ENCODE data around the gene RPS3. TPM values are rescaled to one million over a fixed set of nuclear protein-coding genes. Genes with fewer than 3 reads are reported as not detected.

Gene RPS3
- total and polyA plus RNA-seq, 9 of the 15 experiments (the other 6 are each of a cell fraction or from before 2014, with no cell fraction given) = 2,700 to 5,771 (median 3,679) TPM

GRCh38 chr11:75421035-75421602 is 21.8 kb downstream of the RPS3 start:
- in situ Hi-C loops (cut with MboI) = no loop called here
- H3K27me3 ChIP-seq (ENCODE audit: control insufficient read depth in 2 of 2, insufficient read depth in 2 of 2, low read length in 2 of 2) = no peaks in the 10 kb centered on the region
- 0 out of 2 replicates have a peak, but pooled peaks have one; percentile 18 for TF ChIP-seq ZNF583 (CRISPR knock-in tag; IDR thresholded peaks at IDR 0.05)
- peak; percentile 87 for TF ChIP-seq CBFA2T2 (conservative IDR thresholded peaks at IDR 0.05)
- TF ChIP-seq ARID1B (IDR thresholded peaks at IDR 0.05) = peak; percentile 94
- no peak for TF ChIP-seq BHLHE40 (IDR thresholded peaks at IDR 0.05; ENCODE audit: low read length)
- peak in 1 of 2 experiments; percentile 71; a peak in 2 of 4 replicates for TF ChIP-seq TRIM24 (IDR thresholded peaks at IDR 0.05)
- TF ChIP-seq CTCFL (IDR thresholded peaks at IDR 0.05; ENCODE audit: borderline replicate concordance, insufficient read depth, low read depth, low read length, poor library complexity, severe bottlenecking) = no peak
- no peak for TF ChIP-seq ZNF184 (CRISPR knock-in tag; IDR thresholded peaks at IDR 0.05)
- TF ChIP-seq PRMT5 (CRISPR knock-in tag; IDR thresholded peaks at IDR 0.05) = no peak
- TF ChIP-seq GTF3C2 (IDR thresholded peaks at IDR 0.05; ENCODE audit: borderline replicate concordance, extremely low read depth, insufficient read length) = no peak
- TF ChIP-seq CXXC5 (CRISPR knock-in tag; IDR thresholded peaks at IDR 0.05) = peak; percentile 73
- TF ChIP-seq ZMIZ1 (IDR thresholded peaks at IDR 0.05; ENCODE audit: low read depth in 2 of 2, low read length in 2 of 2) = peak in 1 of 2 experiments; percentile 73; a peak in 1 of 4 replicates
- TF ChIP-seq PHB2 (IDR thresholded peaks at IDR 0.05; ENCODE audit: low read depth) = no peak
- no peak for TF ChIP-seq ETV1 (tag; conservative IDR thresholded peaks at IDR 0.05; ENCODE audit: low read depth)

More at GRCh38 chr11:75421035-75421602, 21.8 kb downstream of the RPS3 start:
- H4K20me1 ChIP-seq (replicated peaks; ENCODE audit: control insufficient read depth, insufficient read depth, low read length) = 0 out of 2 replicates have a peak, but pooled peaks cover 10% of the 10 kb centered on the region
- FAIRE-seq (peak; percentile 71), ATAC-seq (peak; percentile 70), DNase-seq (ENCODE audit: extremely low read depth in 1 of 4, low spot score in 3 of 4) (peak; percentile 46 to 68 (median 62))
- H3K27ac ChIP-seq (ENCODE audit: extremely low read depth, low read depth, low read length) = peak overlapping the region; percentile 53; the same call in 1 of the 3 replicates
- ChIA-PET CTCF (ENCODE audit: low intra/inter-chr PET ratio) (no interaction called here), POLR2A (interaction anchor here (0.6 to 5.0 kb wide), 9 partner anchors 9 to 113 kb away, joined by 3 to 52 read pairs (median 6); partner anchors contain the start of gene RPS3)
- peaks cover 28 to 36% of the 10 kb centered on the region in 2 experiments; a peak in 4 of 5 replicates for H3K4me1 ChIP-seq (replicated peaks in 1 of 2; ENCODE audit: control insufficient read depth in 2 of 2, insufficient read depth in 2 of 2, low read length in 2 of 2)
- no peak overlapping the region for H2AFZ ChIP-seq (ENCODE audit: low read depth, low read length)
- H3K9ac ChIP-seq (ENCODE audit: insufficient read depth in 1 of 2, low read depth in 2 of 2, low read length in 2 of 2) = peak overlapping the region; percentile 2 to 87; a peak in 3 of 4 replicates
- no peaks in the 10 kb centered on the region for H3K9me3 ChIP-seq (replicated peaks; ENCODE audit: control insufficient read depth, insufficient read depth, low read depth, low read length)
- WGBS (ENCODE audit: insufficient coverage, low coverage, missing lambda C conversion rate) = under 1% methylated on average over 11 of the region's 11 CpGs
- no peak overlapping the region for H3K4me3 ChIP-seq
- no peaks in the 10 kb centered on the region for H3K79me2 ChIP-seq (ENCODE audit: control insufficient read depth, insufficient read depth, low read length)
- H3K9me1 ChIP-seq (ENCODE audit: control insufficient read depth, insufficient read depth, low read length) = peaks cover 5% of the 10 kb centered on the region
- H3K4me2 ChIP-seq (ENCODE audit: insufficient read depth, low read length) = peak overlapping the region; percentile 57; the same call in 1 of the 2 replicates
- intact Hi-C loops (cut with micrococcal nuclease) = no loop called here
- no TSS peak for BruUV-seq (replicated peaks)
- peaks cover 8% of the 10 kb centered on the region; the same call in 2 of the 3 replicates for H3K36me3 ChIP-seq (ENCODE audit: control insufficient read depth, insufficient read depth, low read length)

Data from K562 (cell line).